SK-N-SH treated with all-trans-retinoic acid at 6 μM for 48 hours (cell line): ENCODE measurements around the gene PTRH1.

Experiments
- ATAC-seq: fragments of 200-7000 bp; cut with Tn5 transposase; 3 replicates; pipeline ENCODE4 v1.9.1; 2020; ENCODE audit warnings: mild to moderate bottlenecking, moderate library complexity
- ARNTL ChIP-seq: fragments of 450-650 bp; formaldehyde crosslinking; IDR thresholded peaks from 2 replicates; pipeline ENCODE4 v1.5.0; 2020; ENCODE audit warnings: low read depth, mild to moderate bottlenecking, moderate library complexity, borderline replicate concordance
- BACH2 ChIP-seq: fragments of 250-450 bp; sonication (Bioruptor Pico); IDR thresholded peaks from 2 replicates; pipeline ENCODE4 v1.9.0; 2021; ENCODE audit warnings: mild to moderate bottlenecking, borderline replicate concordance
- CSDC2 ChIP-seq: fragments of 250-450 bp; sonication (Bioruptor Pico); IDR thresholded peaks from 2 replicates; pipeline ENCODE4 v1.5.0; 2020; ENCODE audit warnings: mild to moderate bottlenecking, moderate library complexity
- CSRNP3 ChIP-seq: fragments of 250-450 bp; sonication (Bioruptor Pico); IDR thresholded peaks from 2 replicates; pipeline ENCODE4 v1.5.1; 2021; ENCODE audit warnings: mild to moderate bottlenecking, moderate library complexity
- GLIS3 ChIP-seq: fragments of 250-450 bp; sonication (Bioruptor Pico); IDR thresholded peaks from 2 replicates; pipeline ENCODE4 v1.5.0; 2020; ENCODE audit warnings: mild to moderate bottlenecking, moderate library complexity
- ISL1 ChIP-seq: fragments of 250-450 bp; sonication (Bioruptor Pico); IDR thresholded peaks from 2 replicates; pipeline ENCODE4 v2.1.2; 2022; ENCODE audit warnings: mild to moderate bottlenecking, moderate library complexity
- OSR1 ChIP-seq: fragments of 250-450 bp; sonication (Bioruptor Pico); IDR thresholded peaks from 2 replicates; pipeline ENCODE4 v1.8.0; 2022; ENCODE audit warnings: moderate library complexity, mild to moderate bottlenecking, inconsistent platforms
- PATZ1 ChIP-seq: fragments of 250-450 bp; sonication (Bioruptor Pico); IDR thresholded peaks from 2 replicates; pipeline ENCODE4 v1.8.0; 2020; ENCODE audit warnings: mild to moderate bottlenecking, moderate library complexity, borderline replicate concordance
- PPARA ChIP-seq: fragments of 250-450 bp; sonication (Bioruptor Pico); IDR thresholded peaks from 2 replicates; pipeline ENCODE4 v1.5.0; 2020; ENCODE audit warnings: mild to moderate bottlenecking, borderline replicate concordance
- RARB ChIP-seq: fragments of 250-450 bp; sonication (Bioruptor Pico); IDR thresholded peaks from 2 replicates; pipeline ENCODE4 v1.8.0; 2021; ENCODE audit warnings: mild to moderate bottlenecking, moderate library complexity
- SNAI2 ChIP-seq: fragments of 250-450 bp; sonication (Bioruptor Pico); IDR thresholded peaks from 2 replicates; pipeline ENCODE4 v1.5.0; 2020; ENCODE audit warnings: mild to moderate bottlenecking, moderate library complexity
- TCF4 ChIP-seq: fragments of 250-450 bp; sonication (Bioruptor Pico); IDR thresholded peaks from 2 replicates; pipeline ENCODE4 v1.8.0; 2021; ENCODE audit warnings: mild to moderate bottlenecking, moderate library complexity, borderline replicate concordance
- TOX ChIP-seq: fragments of 250-450 bp; sonication (Bioruptor Pico); IDR thresholded peaks from 2 replicates; pipeline ENCODE4 v1.8.0; 2021; ENCODE audit warnings: mild to moderate bottlenecking, moderate library complexity, borderline replicate concordance
- ZC3H10 ChIP-seq: fragments of 250-450 bp; sonication (Bioruptor Pico); IDR thresholded peaks from 2 replicates; pipeline ENCODE4 v1.5.1; 2021; ENCODE audit warnings: mild to moderate bottlenecking, moderate library complexity
- ZFP30 ChIP-seq: fragments of 450-650 bp; formaldehyde crosslinking; IDR thresholded peaks from 2 replicates; pipeline ENCODE4 v1.5.0; 2022; ENCODE audit warnings: mild to moderate bottlenecking, moderate library complexity
- ZNF565 ChIP-seq: fragments of 450-650 bp; formaldehyde crosslinking; conservative IDR thresholded peaks from 2 replicates; pipeline ENCODE4 v1.5.0; 2020; ENCODE audit warnings: low read depth, mild to moderate bottlenecking, moderate library complexity
- ZNF70 ChIP-seq: fragments of 450-650 bp; formaldehyde crosslinking; IDR thresholded peaks from 2 replicates; pipeline ENCODE4 v1.5.0; 2020; ENCODE audit warnings: mild to moderate bottlenecking, moderate library complexity
- ZNF8 ChIP-seq: fragments of 450-650 bp; formaldehyde crosslinking; IDR thresholded peaks from 2 replicates; pipeline ENCODE4 v1.5.0; 2020; ENCODE audit warnings: mild to moderate bottlenecking, moderate library complexity
- TF ChIP-seq, protein P1 (sequence below): fragments of 250-450 bp; sonication (Bioruptor Pico); IDR thresholded peaks from 2 replicates; pipeline ENCODE4 v1.5.0; 2020; ENCODE audit warnings: mild to moderate bottlenecking, moderate library complexity
- TF ChIP-seq, protein P2 (sequence below): fragments of 250-450 bp; sonication (Bioruptor Pico); IDR thresholded peaks from 2 replicates; pipeline ENCODE4 v1.5.1; 2020; ENCODE audit warnings: low read depth, mild to moderate bottlenecking, moderate library complexity

The PTRH1 gene

GRCh38 chr9:127714020-127714750 is 1.3 kb downstream of the PTRH1 start:
- 0 out of 3 replicates have a peak, but pooled peaks have one; percentile 4 for ATAC-seq
- TF ChIP-seq, protein P1, sequence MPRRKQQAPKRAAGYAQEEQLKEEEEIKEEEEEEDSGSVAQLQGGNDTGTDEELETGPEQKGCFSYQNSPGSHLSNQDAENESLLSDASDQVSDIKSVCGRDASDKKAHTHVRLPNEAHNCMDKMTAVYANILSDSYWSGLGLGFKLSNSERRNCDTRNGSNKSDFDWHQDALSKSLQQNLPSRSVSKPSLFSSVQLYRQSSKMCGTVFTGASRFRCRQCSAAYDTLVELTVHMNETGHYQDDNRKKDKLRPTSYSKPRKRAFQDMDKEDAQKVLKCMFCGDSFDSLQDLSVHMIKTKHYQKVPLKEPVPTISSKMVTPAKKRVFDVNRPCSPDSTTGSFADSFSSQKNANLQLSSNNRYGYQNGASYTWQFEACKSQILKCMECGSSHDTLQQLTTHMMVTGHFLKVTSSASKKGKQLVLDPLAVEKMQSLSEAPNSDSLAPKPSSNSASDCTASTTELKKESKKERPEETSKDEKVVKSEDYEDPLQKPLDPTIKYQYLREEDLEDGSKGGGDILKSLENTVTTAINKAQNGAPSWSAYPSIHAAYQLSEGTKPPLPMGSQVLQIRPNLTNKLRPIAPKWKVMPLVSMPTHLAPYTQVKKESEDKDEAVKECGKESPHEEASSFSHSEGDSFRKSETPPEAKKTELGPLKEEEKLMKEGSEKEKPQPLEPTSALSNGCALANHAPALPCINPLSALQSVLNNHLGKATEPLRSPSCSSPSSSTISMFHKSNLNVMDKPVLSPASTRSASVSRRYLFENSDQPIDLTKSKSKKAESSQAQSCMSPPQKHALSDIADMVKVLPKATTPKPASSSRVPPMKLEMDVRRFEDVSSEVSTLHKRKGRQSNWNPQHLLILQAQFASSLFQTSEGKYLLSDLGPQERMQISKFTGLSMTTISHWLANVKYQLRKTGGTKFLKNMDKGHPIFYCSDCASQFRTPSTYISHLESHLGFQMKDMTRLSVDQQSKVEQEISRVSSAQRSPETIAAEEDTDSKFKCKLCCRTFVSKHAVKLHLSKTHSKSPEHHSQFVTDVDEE (CRISPR knock-in tag), result no peak
- TF ChIP-seq OSR1 (CRISPR knock-in tag), result no peak
- TF ChIP-seq ZC3H10 (CRISPR knock-in tag), result no peak
- TF ChIP-seq, protein P2, sequence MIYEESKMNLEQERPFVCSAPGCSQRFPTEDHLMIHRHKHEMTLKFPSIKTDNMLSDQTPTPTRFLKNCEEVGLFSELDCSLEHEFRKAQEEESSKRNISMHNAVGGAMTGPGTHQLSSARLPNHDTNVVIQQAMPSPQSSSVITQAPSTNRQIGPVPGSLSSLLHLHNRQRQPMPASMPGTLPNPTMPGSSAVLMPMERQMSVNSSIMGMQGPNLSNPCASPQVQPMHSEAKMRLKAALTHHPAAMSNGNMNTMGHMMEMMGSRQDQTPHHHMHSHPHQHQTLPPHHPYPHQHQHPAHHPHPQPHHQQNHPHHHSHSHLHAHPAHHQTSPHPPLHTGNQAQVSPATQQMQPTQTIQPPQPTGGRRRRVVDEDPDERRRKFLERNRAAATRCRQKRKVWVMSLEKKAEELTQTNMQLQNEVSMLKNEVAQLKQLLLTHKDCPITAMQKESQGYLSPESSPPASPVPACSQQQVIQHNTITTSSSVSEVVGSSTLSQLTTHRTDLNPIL (CRISPR knock-in tag), result no peak
- no peak for TF ChIP-seq CSDC2 (CRISPR knock-in tag)
- no peak for TF ChIP-seq ZNF565 (CRISPR knock-in tag)

- ATAC-seq, result no peak
- no peak for TF ChIP-seq CSRNP3 (CRISPR knock-in tag)
- no peak for TF ChIP-seq SNAI2 (CRISPR knock-in tag)
- TF ChIP-seq, protein P2 (CRISPR knock-in tag), result no peak
- no peak for TF ChIP-seq ARNTL (CRISPR knock-in tag)
- no peak for TF ChIP-seq ZNF70
- TF ChIP-seq ZFP30 (CRISPR knock-in tag), result no peak
- TF ChIP-seq BACH2 (CRISPR knock-in tag), result no peak
- TF ChIP-seq ZNF565 (CRISPR knock-in tag), result no peak
- TF ChIP-seq PATZ1 (CRISPR knock-in tag), result no peak
- no peak for TF ChIP-seq TCF4 (CRISPR knock-in tag)
- no peak for TF ChIP-seq OSR1 (CRISPR knock-in tag)
- TF ChIP-seq ZC3H10 (CRISPR knock-in tag), result no peak
- TF ChIP-seq PPARA (CRISPR knock-in tag), result no peak
- TF ChIP-seq RARB (CRISPR knock-in tag), result no peak
- TF ChIP-seq, protein P1 (CRISPR knock-in tag), result no peak
- TF ChIP-seq ISL1 (CRISPR knock-in tag), result no peak
- no peak for TF ChIP-seq ZNF8 (CRISPR knock-in tag)
- TF ChIP-seq GLIS3 (CRISPR knock-in tag), result no peak
- TF ChIP-seq TOX, result no peak
These were observed 2.6 kb downstream of the PTRH1 start for GRCh38 chr9:127712867-127713266.
